ENCODE measurements around the gene ELFN2. TPM values are rescaled to one million over a fixed set of nuclear protein-coding genes. Genes with fewer than 3 reads are reported as not detected.

ELFN2 gene
- total and polyA plus RNA-seq, 4 donors: 0.07 to 0.19 (median 0.08) TPM; not detected in 1

- TF ChIP-seq YY1 (IDR thresholded peaks at IDR 0.05) (no peak), HNF4A (conservative IDR thresholded peaks at IDR 0.05) (no peak), SP1 (IDR thresholded peaks at IDR 0.05) (no peak), TAF1 (conservative IDR thresholded peaks at IDR 0.05) (no peak), HNF4G (IDR thresholded peaks at IDR 0.05) (no peak), GABPA (IDR thresholded peaks at IDR 0.05 in 1 of 2, conservative IDR thresholded peaks at IDR 0.05 in 1 of 2) (no peak), FOXA1 (IDR thresholded peaks at IDR 0.05) (no peak), MAX (IDR thresholded peaks at IDR 0.05) (no peak), RXRA (IDR thresholded peaks at IDR 0.05) (no peak), FOXA2 (IDR thresholded peaks at IDR 0.05) (no peak), EGR1 (IDR thresholded peaks at IDR 0.05; ENCODE audit: low read depth in 2 of 2) (no peak), NR2F2 (IDR thresholded peaks at IDR 0.05) (no peak), RAD21 (IDR thresholded peaks at IDR 0.05) (no peak), ATF3 (IDR thresholded peaks at IDR 0.05) (no peak), CTCF (IDR thresholded peaks at IDR 0.05; ENCODE audit: low read depth, low read length, missing input control) (no peak), REST (IDR thresholded peaks at IDR 0.05) (no peak), JUND (IDR thresholded peaks at IDR 0.05) (no peak), ZBTB33 (IDR thresholded peaks at IDR 0.05) (no peak)
- no peak for DNase-seq (ENCODE audit: low spot score)
These were observed 40.2 kb upstream of the ELFN2 start for GRCh38 chr22:37467391-37467955.

More at GRCh38 chr22:37467391-37467955, 40.2 kb upstream of the ELFN2 start:
- Histone ChIP-seq H3K27me3 (ENCODE audit: control insufficient read depth in 4 of 4, insufficient read depth in 4 of 4, low read length in 3 of 4) (no peaks in the 10 kb centered on the region), H3K36me3 (ENCODE audit: control insufficient read depth in 4 of 4, insufficient read depth in 3 of 4, low read depth in 1 of 4, low read length in 3 of 4) (no peaks in the 10 kb centered on the region), H3K4me1 (ENCODE audit: control insufficient read depth in 4 of 4, insufficient read depth in 4 of 4, low read length in 3 of 4) (peaks cover 0 to 2% (median 0%) of the 10 kb centered on the region in 4 donors), H3K4me3 (ENCODE audit: low read depth in 1 of 3, low read length in 3 of 3) (no peak overlapping the region), H3K27ac (ENCODE audit: low read depth in 1 of 2, low read length in 2 of 2) (no peak overlapping the region), H3K9me3 (ENCODE audit: control insufficient read depth in 4 of 4, low read length in 3 of 4) (no peaks in the 10 kb centered on the region), H3K9ac (ENCODE audit: low read depth in 1 of 2, low read length in 2 of 2) (no peak overlapping the region)
- 72% methylated on average over 14 of the region's 14 CpGs for whole genome bisulfite sequencing

Data from liver (tissue), 9 donors.